ENCODE measurements around the gene APEH.

DNA sequence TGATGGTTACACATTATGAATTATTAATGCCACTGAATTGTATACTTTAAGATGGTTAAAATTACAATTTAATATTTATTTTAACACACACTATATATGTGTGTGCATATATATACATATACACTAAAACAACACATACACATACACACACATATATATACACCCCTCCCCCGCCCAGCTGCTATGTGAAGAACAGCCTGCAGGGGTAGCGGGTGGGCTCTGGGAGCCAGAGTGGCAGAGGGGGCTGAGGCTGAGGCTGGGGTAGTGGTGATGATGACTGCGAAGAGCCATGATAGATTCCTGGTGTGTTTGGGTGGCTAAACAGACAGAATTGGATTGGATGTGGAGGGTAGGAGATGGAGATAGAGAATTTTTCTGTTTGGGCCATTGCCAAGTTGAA, 39.4 kb upstream of the APEH start:
- TF ChIP-seq ZNF792 (CRISPR knock-in tag; IDR thresholded peaks at IDR 0.05) (no peak), KLF16 (CRISPR knock-in tag; IDR thresholded peaks at IDR 0.05) (no peak)
